Activated CD4-positive, alpha-beta memory T cell treated with anti-CD3 and anti-CD28 coated beads, Interleukin-2, amount 10 ng/mL, durations not matched to agents 7 days and 5 days (primary cell): ENCODE results near the gene ZW10. TPM values are rescaled to one million over a fixed set of nuclear protein-coding genes. Genes with fewer than 3 reads are reported as not detected.
"Not testable (repeated sequence)": the region's sequence is repeated elsewhere in the genome, so short reads cannot be mapped to it uniquely, and the experiment has no call there.

ENCODE experiments used
- CTCF ChIA-PET: fragments of 350-600 bp; sonication (Branson Sonifier 250); formaldehyde crosslinking; loops from one replicate; lab custom pipeline; 2021; ENCODE audit warnings: antibody characterized with exemption, inconsistent platforms; lab: Charles Lee
- POLR2A ChIA-PET: fragments of 350-600 bp; sonication (Branson Sonifier 250); formaldehyde crosslinking; loops from one replicate; lab custom pipeline; 2021; ENCODE audit warnings: antibody characterized with exemption; lab: Charles Lee
- DNase-seq: peaks from one replicate; pipeline ENCODE4 v3.0.0-alpha.2; 2020
- H3K27ac Mint-ChIP-seq: one replicate; pipeline ENCODE4 v1.8.0; 2021; ENCODE audit warnings: mild to moderate bottlenecking, mixed read lengths
- H3K27me3 Mint-ChIP-seq: one replicate; pipeline ENCODE4 v1.8.0; 2021; ENCODE audit warnings: mixed read lengths
- H3K36me3 Mint-ChIP-seq: one replicate; pipeline ENCODE4 v1.8.0; 2021; ENCODE audit warnings: low read depth, mixed read lengths
- H3K4me1 Mint-ChIP-seq: one replicate; pipeline ENCODE4 v1.8.0; 2021; ENCODE audit warnings: mixed read lengths
- H3K4me3 Mint-ChIP-seq: one replicate; pipeline ENCODE4 v1.8.0; 2021; ENCODE audit warnings: mild to moderate bottlenecking, mixed read lengths
- H3K9me3 Mint-ChIP-seq: one replicate; pipeline ENCODE4 v1.8.0; 2021; ENCODE audit warnings: mixed read lengths
- total RNA-seq, 2 experiments: library from RNA; stranded (reverse); gene quantifications; one replicate each; pipeline ENCODE4 v1.2.3, GENCODE V29; 2021

The ZW10 gene
- 10 to 100 TPM; 14.4 to 15.2 TPM for total RNA-seq

GRCh38 chr11:113773416-113774173 lies at the start of gene ZW10:
Gene ZW10, minus strand, starts transcription at chr11:113773692. Its CDS starts 26 bp downstream, at chr11:113773666.
- no peaks in the 10 kb centered on the region for H3K9me3 Mint-ChIP-seq
- CTCF ChIA-PET = interaction anchor here (0.7 to 1.6 kb wide), 14 partner anchors 9 to 467 kb away, joined by 3 to 10 read pairs (median 4); no protein-coding TSS in a partner anchor
- H3K27me3 Mint-ChIP-seq = peaks cover 8% of the 10 kb centered on the region
- peak within 1 kb of the TSS; percentile 81 for H3K27ac Mint-ChIP-seq
- peak within 1 kb of the TSS; percentile 96 for H3K4me3 Mint-ChIP-seq
- peaks cover 15% of the 10 kb centered on the region for H3K36me3 Mint-ChIP-seq
- peaks cover 31% of the 10 kb centered on the region for H3K4me1 Mint-ChIP-seq
- DNase-seq = peak; percentile 95
- POLR2A ChIA-PET = interaction anchor here (0.6 to 1.8 kb wide), 3 partner anchors 100 to 460 kb away, joined by 3 to 4 read pairs (median 3); partner anchors contain the start of gene TTC12

- H3K36me3 Mint-ChIP-seq = peaks cover 55% of the 10 kb centered on the region
- H3K27me3 Mint-ChIP-seq = no peaks in the 10 kb centered on the region
- ChIA-PET POLR2A (no interaction called here), CTCF (no interaction called here)
- DNase-seq = no peak
- no peak overlapping the region for H3K4me3 Mint-ChIP-seq
- H3K27ac Mint-ChIP-seq = no peak overlapping the region
- no peaks in the 10 kb centered on the region for H3K9me3 Mint-ChIP-seq
- no peaks in the 10 kb centered on the region for H3K4me1 Mint-ChIP-seq
Observed at GRCh38 chr11:113818426-113818825, 44.9 kb upstream of the ZW10 start.

- Mint-ChIP-seq H3K36me3 (peaks cover 55% of the 10 kb centered on the region), H3K4me3 (no peak overlapping the region), H3K4me1 (no peaks in the 10 kb centered on the region), H3K27me3 (no peaks in the 10 kb centered on the region), H3K27ac (no peak overlapping the region), H3K9me3 (no peaks in the 10 kb centered on the region)
- no peak for DNase-seq
- ChIA-PET CTCF (no interaction called here), POLR2A (no interaction called here)
Observed at GRCh38 chr11:113817626-113818025, 44.1 kb upstream of the ZW10 start.

- Mint-ChIP-seq H3K36me3 (peaks cover 56% of the 10 kb centered on the region), H3K27ac (no peak overlapping the region), H3K4me3 (no peak overlapping the region), H3K9me3 (no peaks in the 10 kb centered on the region), H3K4me1 (no peaks in the 10 kb centered on the region), H3K27me3 (no peaks in the 10 kb centered on the region)
- POLR2A ChIA-PET = no interaction called here
- CTCF ChIA-PET = no interaction called here
- no peak for DNase-seq
Observed at GRCh38 chr11:113817162-113817561, 43.7 kb upstream of the ZW10 start.

- no peaks in the 10 kb centered on the region for H3K4me1 Mint-ChIP-seq
- no peak for DNase-seq
- no peaks in the 10 kb centered on the region for H3K9me3 Mint-ChIP-seq
- POLR2A ChIA-PET = no interaction called here
- CTCF ChIA-PET = interaction anchor here (1.3 kb wide), 1 partner anchor 449 kb away, joined by 3 read pairs; no protein-coding TSS in a partner anchor
- H3K27me3 Mint-ChIP-seq = no peaks in the 10 kb centered on the region
- peaks cover 44% of the 10 kb centered on the region for H3K36me3 Mint-ChIP-seq
- H3K4me3 Mint-ChIP-seq = no peak overlapping the region
- H3K27ac Mint-ChIP-seq = no peak overlapping the region
Observed at GRCh38 chr11:113814181-113814580, 40.7 kb upstream of the ZW10 start.

- Mint-ChIP-seq H3K36me3 (peaks cover 57% of the 10 kb centered on the region), H3K4me1 (no peaks in the 10 kb centered on the region), H3K27ac (no peak overlapping the region), H3K9me3 (no peaks in the 10 kb centered on the region), H3K4me3 (no peak overlapping the region), H3K27me3 (no peaks in the 10 kb centered on the region)
- ChIA-PET POLR2A (no interaction called here), CTCF (no interaction called here)
- DNase-seq = no peak
Observed at GRCh38 chr11:113808931-113809330, 35.4 kb upstream of the ZW10 start.

GRCh38 chr11:113806406-113806805 lies 32.9 kb upstream of the ZW10 start:
- no peak for DNase-seq
- Mint-ChIP-seq H3K9me3 (no peaks in the 10 kb centered on the region), H3K36me3 (peaks cover 58% of the 10 kb centered on the region), H3K4me1 (no peaks in the 10 kb centered on the region), H3K27me3 (no peaks in the 10 kb centered on the region), H3K4me3 (no peak overlapping the region), H3K27ac (no peak overlapping the region)
- CTCF ChIA-PET = interaction anchor here (0.6 to 4.1 kb wide), 10 partner anchors 9 to 455 kb away, joined by 3 to 22 read pairs (median 4); partner anchors contain the start of gene USP28
- POLR2A ChIA-PET = no interaction called here

- no peak overlapping the region for H3K4me3 Mint-ChIP-seq
Observed at GRCh38 chr11:113805640-113806039, 32.1 kb upstream of the ZW10 start.

GRCh38 chr11:113802621-113803020 lies 29.1 kb upstream of the ZW10 start:
- ChIA-PET POLR2A (no interaction called here), CTCF (no interaction called here)
- H3K4me3 Mint-ChIP-seq = no peak overlapping the region
- no peaks in the 10 kb centered on the region for H3K27me3 Mint-ChIP-seq
- peaks cover 57% of the 10 kb centered on the region for H3K36me3 Mint-ChIP-seq
- no peak overlapping the region for H3K27ac Mint-ChIP-seq
- DNase-seq = no peak
- no peaks in the 10 kb centered on the region for H3K4me1 Mint-ChIP-seq
- no peaks in the 10 kb centered on the region for H3K9me3 Mint-ChIP-seq

More at GRCh38 chr11:113805640-113806039, 32.1 kb upstream of the ZW10 start:
- no peaks in the 10 kb centered on the region for H3K4me1 Mint-ChIP-seq
- H3K27ac Mint-ChIP-seq = no peak overlapping the region
- CTCF ChIA-PET = interaction anchor here (0.8 to 4.1 kb wide), 7 partner anchors 9 to 456 kb away, joined by 3 to 22 read pairs (median 3); partner anchors contain the start of gene USP28
- DNase-seq = no peak
- POLR2A ChIA-PET = interaction anchor here (0.6 kb wide), 1 partner anchor 22 kb away, joined by 3 read pairs; no protein-coding TSS in a partner anchor
- H3K9me3 Mint-ChIP-seq = no peaks in the 10 kb centered on the region
- peaks cover 61% of the 10 kb centered on the region for H3K36me3 Mint-ChIP-seq
- H3K27me3 Mint-ChIP-seq = no peaks in the 10 kb centered on the region

GRCh38 chr11:113796663-113797259 lies 23.3 kb upstream of the ZW10 start:
- Mint-ChIP-seq H3K4me1 (no peaks in the 10 kb centered on the region), H3K4me3 (no peak overlapping the region), H3K27ac (no peak overlapping the region), H3K27me3 (no peaks in the 10 kb centered on the region), H3K9me3 (no peaks in the 10 kb centered on the region), H3K36me3 (peaks cover 25% of the 10 kb centered on the region)
- POLR2A ChIA-PET = no interaction called here
- DNase-seq = no peak
- CTCF ChIA-PET = interaction anchor here (0.6 to 2.7 kb wide), 16 partner anchors 9 to 1631 kb away, joined by 3 to 22 read pairs (median 4); partner anchors contain the start of genes CLDN25, TTC12 and ZW10

- Mint-ChIP-seq H3K4me1 (no peaks in the 10 kb centered on the region), H3K4me3 (no peak overlapping the region), H3K27ac (no peak overlapping the region), H3K27me3 (peaks cover 16% of the 10 kb centered on the region), H3K36me3 (no peaks in the 10 kb centered on the region), H3K9me3 (no peaks in the 10 kb centered on the region)
- CTCF ChIA-PET = no interaction called here
- POLR2A ChIA-PET = no interaction called here
- DNase-seq = no peak
Observed at GRCh38 chr11:113789675-113790320, 16.3 kb upstream of the ZW10 start.

GRCh38 chr11:113789016-113789415 lies 15.5 kb upstream of the ZW10 start:
- H3K4me1 Mint-ChIP-seq, DNase-seq, H3K9me3 Mint-ChIP-seq, H3K4me3 Mint-ChIP-seq, H3K36me3 Mint-ChIP-seq, CTCF ChIA-PET, H3K27ac Mint-ChIP-seq, POLR2A ChIA-PET: not testable (repeated sequence)
- H3K27me3 Mint-ChIP-seq = peaks cover 23% of the 10 kb centered on the region

- POLR2A ChIA-PET = no interaction called here
- CTCF ChIA-PET = interaction anchor here (0.7 to 2.8 kb wide), 3 partner anchors 9 to 1437 kb away, joined by 3 to 8 read pairs (median 7); partner anchors contain the start of gene ZW10
- Mint-ChIP-seq H3K36me3 (no peaks in the 10 kb centered on the region), H3K27me3 (peaks cover 33% of the 10 kb centered on the region), H3K4me3 (no peak overlapping the region), H3K9me3 (no peaks in the 10 kb centered on the region), H3K27ac (no peak overlapping the region), H3K4me1 (no peaks in the 10 kb centered on the region)
- no peak for DNase-seq
Observed at GRCh38 chr11:113782134-113782533, 8.6 kb upstream of the ZW10 start.
